Epithelial cell of esophagus (primary cell): ENCODE results near the gene ADGRD1.

Source experiments
- DNase-seq: peaks from one replicate; pipeline ENCODE4 v3.0.0; 2010; ENCODE audit warnings: low read depth
- H3K4me3 ChIP-seq: 2 replicates; pipeline ENCODE4 v1.5.1; 2011; ENCODE audit warnings: mild to moderate bottlenecking, low read length, control low read depth
- TF ChIP-seq, protein P1 (sequence below): IDR thresholded peaks from 2 replicates; pipeline ENCODE4 v1.5.1; 2011; ENCODE audit warnings: low read depth, mild to moderate bottlenecking, low read length, control low read depth, inconsistent platforms; ENCODE audit not compliant: insufficient read depth; ENCODE audit errors: missing control alignments

Gene ADGRD1

DNA sequence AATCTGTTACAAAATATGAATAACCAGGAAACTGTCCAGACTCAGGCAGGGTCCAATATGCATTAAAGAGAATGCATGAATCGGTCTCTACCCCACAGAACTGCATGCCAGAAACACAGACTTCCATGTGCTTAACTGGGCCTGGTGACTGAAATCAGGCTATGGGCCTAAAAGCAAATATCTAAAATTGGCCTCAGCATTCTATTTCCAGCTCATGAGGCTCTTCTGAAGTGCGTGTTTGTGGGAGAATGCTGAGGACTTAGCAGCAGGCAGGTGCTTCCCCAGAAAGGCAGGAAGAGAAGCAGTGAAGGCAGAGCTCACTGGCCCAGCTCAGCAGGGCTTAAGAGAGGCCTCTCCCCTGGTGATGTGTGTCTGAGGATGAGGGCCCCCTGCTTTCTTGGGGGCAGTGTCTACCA lies 48.5 kb downstream of the ADGRD1 start:
- H3K4me3 ChIP-seq: no peak overlapping the region
- TF ChIP-seq, protein P1, sequence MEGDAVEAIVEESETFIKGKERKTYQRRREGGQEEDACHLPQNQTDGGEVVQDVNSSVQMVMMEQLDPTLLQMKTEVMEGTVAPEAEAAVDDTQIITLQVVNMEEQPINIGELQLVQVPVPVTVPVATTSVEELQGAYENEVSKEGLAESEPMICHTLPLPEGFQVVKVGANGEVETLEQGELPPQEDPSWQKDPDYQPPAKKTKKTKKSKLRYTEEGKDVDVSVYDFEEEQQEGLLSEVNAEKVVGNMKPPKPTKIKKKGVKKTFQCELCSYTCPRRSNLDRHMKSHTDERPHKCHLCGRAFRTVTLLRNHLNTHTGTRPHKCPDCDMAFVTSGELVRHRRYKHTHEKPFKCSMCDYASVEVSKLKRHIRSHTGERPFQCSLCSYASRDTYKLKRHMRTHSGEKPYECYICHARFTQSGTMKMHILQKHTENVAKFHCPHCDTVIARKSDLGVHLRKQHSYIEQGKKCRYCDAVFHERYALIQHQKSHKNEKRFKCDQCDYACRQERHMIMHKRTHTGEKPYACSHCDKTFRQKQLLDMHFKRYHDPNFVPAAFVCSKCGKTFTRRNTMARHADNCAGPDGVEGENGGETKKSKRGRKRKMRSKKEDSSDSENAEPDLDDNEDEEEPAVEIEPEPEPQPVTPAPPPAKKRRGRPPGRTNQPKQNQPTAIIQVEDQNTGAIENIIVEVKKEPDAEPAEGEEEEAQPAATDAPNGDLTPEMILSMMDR: no peak
- no peak for DNase-seq

DNA sequence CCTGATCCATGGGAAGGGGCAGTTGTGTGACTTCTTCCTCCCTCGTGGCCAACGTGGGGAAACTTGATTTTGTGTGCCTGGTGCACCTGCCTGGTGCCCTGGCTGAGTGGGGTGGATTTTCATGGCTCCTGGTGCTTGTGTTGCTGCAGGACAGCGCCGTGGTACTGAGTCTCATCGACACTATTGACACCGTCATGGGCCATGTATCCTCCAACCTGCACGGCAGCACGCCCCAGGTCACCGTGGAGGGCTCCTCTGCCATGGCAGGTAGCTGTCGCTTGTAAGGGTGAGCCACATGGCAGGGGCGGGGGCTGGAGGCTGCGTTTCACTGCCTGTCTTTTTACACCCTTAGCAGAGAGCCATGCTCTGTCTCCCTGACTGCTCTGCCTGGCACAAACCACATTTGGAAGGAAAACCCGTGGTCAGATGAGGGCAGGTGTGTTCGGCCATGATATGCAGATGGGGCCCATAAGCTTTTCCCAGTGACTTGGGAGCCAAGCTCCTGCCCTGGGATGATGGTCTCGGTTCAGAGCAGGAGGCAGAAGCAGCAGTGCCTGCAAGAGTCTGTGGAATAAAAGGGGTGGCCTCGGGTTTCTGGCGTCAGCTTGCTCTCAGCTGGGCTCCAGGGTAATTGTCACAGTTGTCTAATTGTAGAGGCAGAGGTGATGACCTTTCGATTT lies 49.5 kb downstream of the ADGRD1 start:
- no peak for DNase-seq
- TF ChIP-seq, protein P1: no peak
- no peak overlapping the region for H3K4me3 ChIP-seq

DNA sequence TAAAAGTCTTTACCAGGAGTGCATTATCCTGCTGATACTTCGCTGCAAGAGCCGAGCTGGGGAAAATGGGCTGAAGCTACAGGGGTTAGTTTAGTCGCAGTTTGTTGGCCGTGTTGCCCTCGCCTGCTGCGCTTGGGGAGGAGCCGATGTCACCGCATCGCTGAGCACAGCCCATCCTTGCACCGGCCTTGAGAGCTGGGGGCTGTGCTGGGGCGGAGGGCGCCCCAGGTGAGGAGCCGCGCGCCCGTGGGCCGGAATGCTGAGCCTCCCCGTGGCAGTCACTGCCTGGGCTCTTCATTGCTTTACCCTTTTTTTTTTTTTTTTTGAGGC lies 50.0 kb downstream of the ADGRD1 start:
- TF ChIP-seq, protein P1: no peak
- H3K4me3 ChIP-seq: no peak overlapping the region
- DNase-seq: no peak

DNA sequence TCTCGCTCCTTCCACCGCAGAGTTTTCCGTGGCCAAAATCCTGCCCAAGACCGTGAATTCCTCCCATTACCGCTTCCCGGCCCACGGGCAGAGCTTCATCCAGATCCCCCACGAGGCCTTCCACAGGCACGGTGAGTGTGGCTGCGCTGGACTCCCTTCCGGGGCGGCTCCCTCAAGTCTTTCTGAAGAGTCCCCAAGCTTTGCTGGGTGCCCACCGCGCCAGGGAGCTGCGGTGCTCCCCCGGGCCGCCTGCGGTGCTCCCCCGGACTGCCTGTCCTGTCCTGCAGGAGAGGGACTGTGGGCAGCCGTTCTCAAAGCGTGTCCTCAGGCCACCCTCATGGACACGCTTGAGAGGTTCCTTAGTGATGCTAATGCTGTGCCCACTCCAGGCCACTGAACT lies 50.5 kb downstream of the ADGRD1 start:
- TF ChIP-seq, protein P1: no peak
- no peak for DNase-seq
- no peak overlapping the region for H3K4me3 ChIP-seq

DNA sequence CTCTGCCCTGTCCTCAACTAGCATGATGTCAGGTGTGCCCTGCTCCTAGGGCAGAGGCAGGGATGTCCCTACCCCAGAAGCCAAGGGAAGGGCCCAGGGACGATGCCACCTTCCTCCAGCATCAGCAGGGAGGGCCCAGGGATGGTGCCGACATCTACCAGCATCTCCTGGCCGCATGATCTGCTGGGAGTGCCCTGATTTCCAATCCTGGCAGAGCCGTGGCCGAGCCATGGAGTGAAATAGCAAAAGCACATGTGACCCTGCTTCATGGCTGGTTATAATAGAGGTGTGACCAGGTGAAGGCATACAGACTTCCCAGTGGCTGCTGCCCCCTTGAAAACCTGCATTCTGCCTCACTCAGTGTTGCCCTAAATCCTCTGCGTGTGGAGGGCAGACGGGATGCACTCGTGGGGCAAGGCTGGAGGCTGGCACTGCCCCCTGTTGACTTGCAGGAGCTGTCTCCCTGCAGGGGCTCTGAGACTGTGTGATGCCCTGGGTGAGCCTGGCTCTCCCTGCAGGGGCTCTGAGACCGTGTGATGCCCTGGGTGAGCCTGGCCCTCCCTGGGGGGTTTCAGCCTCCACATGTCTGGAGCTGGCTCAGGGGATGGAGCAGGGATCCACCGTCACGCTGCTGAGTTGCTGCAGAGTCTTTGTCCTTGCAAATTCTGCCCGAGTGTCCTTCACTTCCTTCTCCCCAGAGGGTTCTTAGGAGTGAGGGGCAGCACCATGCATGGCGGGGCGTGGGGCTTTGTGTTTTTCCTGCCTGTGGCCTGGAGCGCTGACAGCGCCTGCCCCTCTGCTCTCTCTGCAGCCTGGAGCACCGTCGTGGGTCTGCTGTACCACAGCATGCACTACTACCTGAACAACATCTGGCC lies 51.7 kb downstream of the ADGRD1 start:
- no peak overlapping the region for H3K4me3 ChIP-seq
- DNase-seq: no peak
- TF ChIP-seq, protein P1: no peak

DNA sequence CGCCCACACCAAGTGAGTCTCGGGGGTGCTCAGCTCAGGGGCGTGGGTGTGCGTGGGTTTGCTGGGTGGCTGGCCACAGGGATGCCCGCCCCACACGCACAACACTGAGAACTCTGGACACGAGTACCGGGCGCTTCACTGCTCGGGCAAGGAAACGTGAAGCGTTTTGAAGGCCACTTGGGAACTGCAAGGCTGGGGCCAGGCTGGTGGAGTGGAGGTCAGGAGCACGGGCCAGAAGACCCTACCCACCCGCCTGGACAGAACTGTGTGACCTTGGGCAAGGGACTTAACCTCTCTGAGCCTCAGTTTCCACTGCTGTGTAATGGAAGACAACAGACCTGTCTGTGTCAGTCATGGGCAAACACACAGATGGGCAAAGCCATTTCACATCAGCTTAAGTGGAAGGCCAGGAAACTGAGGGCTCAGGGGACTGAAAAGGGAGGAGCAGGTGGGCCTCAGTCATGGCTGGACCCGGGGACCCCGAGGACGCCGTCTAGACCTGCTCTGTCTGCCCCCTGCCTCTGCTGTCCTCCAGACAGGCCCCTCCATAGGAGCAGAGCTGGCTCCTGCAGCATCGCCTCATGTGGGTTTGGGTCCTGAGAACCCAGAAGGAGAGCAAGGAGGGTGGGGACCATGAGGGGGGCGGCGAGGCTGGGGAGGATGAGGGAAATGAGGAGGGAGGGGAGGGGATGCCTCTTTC lies 52.5 kb downstream of the ADGRD1 start:
- DNase-seq: no peak
- H3K4me3 ChIP-seq: no peak overlapping the region
- TF ChIP-seq, protein P1: no peak
